Activated B cell treated with CpG ODN at 0.5 μM for 24 hours (primary cell): ENCODE data around the gene SETD9. TPM values are rescaled to one million over a fixed set of nuclear protein-coding genes. Genes with fewer than 3 reads are reported as not detected.

Experiments used
- ATAC-seq: fragments of 200-7000 bp; cut with Tn5 transposase; one replicate; pipeline ENCODE4 v1.10.0; 2021; ENCODE audit warnings: low read depth, mild to moderate bottlenecking, moderate library complexity
- CTCF ChIA-PET: fragments of 350-600 bp; sonication (Branson Sonifier 250); formaldehyde crosslinking; loops from one replicate; lab custom pipeline; 2021; ENCODE audit warnings: antibody characterized with exemption; lab: Charles Lee
- POLR2A ChIA-PET: fragments of 350-600 bp; sonication (Branson Sonifier 250); formaldehyde crosslinking; loops from one replicate; lab custom pipeline; 2021; ENCODE audit warnings: antibody characterized with exemption; lab: Charles Lee
- DNase-seq: peaks from one replicate; pipeline ENCODE4 v3.0.0; 2022
- H3K27ac Mint-ChIP-seq: one replicate; pipeline ENCODE4 v1.8.0; 2020; ENCODE audit warnings: mixed read lengths
- H3K27me3 Mint-ChIP-seq: one replicate; pipeline ENCODE4 v1.8.0; 2021; ENCODE audit warnings: mixed read lengths
- H3K36me3 Mint-ChIP-seq: one replicate; pipeline ENCODE4 v1.8.0; 2021; ENCODE audit warnings: low read depth, mixed read lengths
- H3K4me1 Mint-ChIP-seq: one replicate; pipeline ENCODE4 v1.8.0; 2021; ENCODE audit warnings: mixed read lengths
- H3K4me3 Mint-ChIP-seq: one replicate; pipeline ENCODE4 v1.8.0; 2020; ENCODE audit warnings: mild to moderate bottlenecking, mixed read lengths
- H3K9me3 Mint-ChIP-seq: one replicate; pipeline ENCODE4 v1.8.0; 2020; ENCODE audit warnings: mixed read lengths
- intact Hi-C: fragments of 100-400 bp; cut with micrococcal nuclease; formaldehyde crosslinking; loops from one replicate; pipeline ENCODE4 v1.15.1; 2024
- total RNA-seq: library from RNA; stranded (reverse); gene quantifications from 2 replicates; pipeline ENCODE4 v1.2.3, GENCODE V29; 2022
- TF ChIP-seq, protein P1 (sequence below): fragments of 200-600 bp; IDR thresholded peaks from one replicate; pipeline ENCODE4 v1.8.0; 2022; ENCODE audit warnings: antibody characterized with exemption, mild to moderate bottlenecking

Gene SETD9
- total RNA-seq, 1 donor from 2014 or later = 3.4 TPM

DNA sequence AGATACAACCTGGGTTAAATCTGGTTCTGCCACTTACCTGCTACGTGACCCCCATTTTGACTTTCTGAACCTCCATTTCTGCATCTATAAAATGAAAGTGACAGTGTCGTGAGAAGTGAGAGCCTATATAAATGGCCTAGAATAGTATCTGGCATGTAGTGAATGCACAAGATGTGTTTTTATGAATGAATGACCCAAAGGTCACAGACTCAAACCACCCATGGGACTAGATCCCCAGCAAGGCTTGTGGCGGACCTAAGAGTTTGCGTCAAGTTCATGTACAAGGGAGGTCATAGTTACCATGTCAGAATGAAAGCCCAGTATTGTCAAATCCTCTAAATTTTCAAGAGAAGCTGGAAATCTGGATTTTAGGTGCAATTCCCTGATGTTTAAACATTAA is 11.2 kb upstream of the SETD9 start:
- TF ChIP-seq, protein P1, sequence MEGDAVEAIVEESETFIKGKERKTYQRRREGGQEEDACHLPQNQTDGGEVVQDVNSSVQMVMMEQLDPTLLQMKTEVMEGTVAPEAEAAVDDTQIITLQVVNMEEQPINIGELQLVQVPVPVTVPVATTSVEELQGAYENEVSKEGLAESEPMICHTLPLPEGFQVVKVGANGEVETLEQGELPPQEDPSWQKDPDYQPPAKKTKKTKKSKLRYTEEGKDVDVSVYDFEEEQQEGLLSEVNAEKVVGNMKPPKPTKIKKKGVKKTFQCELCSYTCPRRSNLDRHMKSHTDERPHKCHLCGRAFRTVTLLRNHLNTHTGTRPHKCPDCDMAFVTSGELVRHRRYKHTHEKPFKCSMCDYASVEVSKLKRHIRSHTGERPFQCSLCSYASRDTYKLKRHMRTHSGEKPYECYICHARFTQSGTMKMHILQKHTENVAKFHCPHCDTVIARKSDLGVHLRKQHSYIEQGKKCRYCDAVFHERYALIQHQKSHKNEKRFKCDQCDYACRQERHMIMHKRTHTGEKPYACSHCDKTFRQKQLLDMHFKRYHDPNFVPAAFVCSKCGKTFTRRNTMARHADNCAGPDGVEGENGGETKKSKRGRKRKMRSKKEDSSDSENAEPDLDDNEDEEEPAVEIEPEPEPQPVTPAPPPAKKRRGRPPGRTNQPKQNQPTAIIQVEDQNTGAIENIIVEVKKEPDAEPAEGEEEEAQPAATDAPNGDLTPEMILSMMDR = no peak
- Mint-ChIP-seq H3K36me3 (peaks cover 36% of the 10 kb centered on the region), H3K4me1 (peaks cover 5% of the 10 kb centered on the region), H3K9me3 (no peaks in the 10 kb centered on the region), H3K27ac (no peak overlapping the region), H3K27me3 (no peaks in the 10 kb centered on the region), H3K4me3 (no peak overlapping the region)
- ATAC-seq (no peak), DNase-seq (no peak)
- ChIA-PET CTCF (interaction anchor here (1.6 kb wide), 1 partner anchor 628 kb away, joined by 6 read pairs; no protein-coding TSS in a partner anchor), POLR2A (interaction anchor here (0.7 kb wide), 2 partner anchors 609 to 1603 kb away, joined by 3 to 6 read pairs; no protein-coding TSS in a partner anchor)
- intact Hi-C loops = no loop called here

DNA sequence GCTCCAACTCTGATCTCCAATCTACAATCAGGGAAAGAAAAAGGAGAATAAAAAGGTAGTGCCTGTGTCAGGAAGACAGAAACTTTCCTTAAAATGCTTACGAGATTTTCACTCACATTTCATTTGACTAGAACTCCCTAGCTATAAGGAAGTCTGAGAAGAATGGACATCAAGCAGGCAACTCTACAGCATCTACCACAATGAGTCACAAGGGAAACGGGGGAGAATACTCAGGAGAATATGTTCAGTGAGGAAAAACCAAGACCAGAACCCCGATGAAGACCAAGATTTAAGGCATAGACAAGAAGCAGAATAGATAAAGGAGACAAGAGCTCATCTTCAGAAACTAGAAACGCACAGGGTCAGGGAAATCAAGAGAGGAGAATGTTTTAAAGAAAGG is 9.0 kb upstream of the SETD9 start:
- TF ChIP-seq, protein P1 = no peak
- CTCF ChIA-PET = interaction anchor here (0.7 to 5.1 kb wide), 14 partner anchors 9 to 647 kb away, joined by 3 to 65 read pairs (median 3); partner anchors contain the start of gene SETD9
- ATAC-seq (peak; percentile 58), DNase-seq (no peak)
- intact Hi-C loops = loop anchor here (1.0 to 10.0 kb wide), 4 partner anchors 274 to 1726 kb away; partner anchors contain the start of genes CDC20B and GPBP1
- H3K4me3 Mint-ChIP-seq = no peak overlapping the region
- peaks cover 16% of the 10 kb centered on the region for H3K36me3 Mint-ChIP-seq
- POLR2A ChIA-PET = interaction anchor here (0.9 to 2.0 kb wide), 2 partner anchors 51 to 273 kb away, joined by 3 to 6 read pairs; partner anchors contain the start of gene GPBP1
- no peaks in the 10 kb centered on the region for H3K9me3 Mint-ChIP-seq
- H3K4me1 Mint-ChIP-seq = no peaks in the 10 kb centered on the region
- no peak overlapping the region for H3K27ac Mint-ChIP-seq
- no peaks in the 10 kb centered on the region for H3K27me3 Mint-ChIP-seq

DNA sequence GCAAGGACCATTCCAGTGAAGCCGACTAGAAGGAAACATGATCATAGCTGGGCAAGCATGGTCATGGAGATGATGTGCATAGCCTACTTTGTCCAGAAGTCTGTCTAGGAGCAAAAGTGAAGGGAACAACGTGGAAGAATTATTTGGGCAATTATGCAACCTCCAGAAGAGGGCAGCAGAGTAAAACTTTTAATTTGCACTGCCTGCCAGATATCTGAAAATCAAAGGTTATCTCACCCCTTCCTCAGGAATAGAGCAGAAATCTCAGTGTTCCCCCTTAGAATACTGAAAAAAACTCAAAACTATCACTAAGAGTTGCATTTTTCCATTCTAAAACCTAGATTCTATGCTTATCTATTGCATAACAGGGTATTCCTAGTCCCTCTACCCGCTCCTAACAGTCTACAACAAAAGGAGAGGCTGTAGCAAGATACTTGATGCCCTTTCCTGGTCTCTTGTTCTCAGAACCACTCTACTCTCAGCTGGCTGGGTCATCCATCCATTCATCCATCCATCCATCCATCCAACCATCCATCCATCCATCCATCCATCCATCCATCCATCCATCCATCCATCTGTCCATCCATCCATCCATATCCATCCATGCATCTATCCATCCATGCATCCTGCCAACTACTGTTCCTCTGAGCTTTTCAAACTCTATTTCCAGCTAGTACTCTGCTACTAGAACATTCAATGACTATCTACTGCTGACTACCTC is 8.4 kb upstream of the SETD9 start:
- Mint-ChIP-seq H3K4me1 (no peaks in the 10 kb centered on the region), H3K27me3 (no peaks in the 10 kb centered on the region), H3K27ac (no peak overlapping the region), H3K36me3 (peaks cover 12% of the 10 kb centered on the region), H3K9me3 (no peaks in the 10 kb centered on the region), H3K4me3 (no peak overlapping the region)
- ChIA-PET POLR2A (interaction anchor here (0.9 to 2.0 kb wide), 3 partner anchors 9 to 273 kb away, joined by 3 to 6 read pairs (median 3); partner anchors contain the start of genes GPBP1 and SETD9), CTCF (interaction anchor here (0.9 to 5.1 kb wide), 11 partner anchors 8 to 630 kb away, joined by 3 to 65 read pairs (median 5); partner anchors contain the start of gene SETD9)
- DNase-seq = no peak
- TF ChIP-seq, protein P1 = peak; percentile 10
- peak; percentile 68 for ATAC-seq
- intact Hi-C loops = loop anchor here (1.0 to 10.0 kb wide), 9 partner anchors 8 to 1726 kb away; partner anchors contain the start of genes CDC20B, GPBP1, PLK2 and SETD9

DNA sequence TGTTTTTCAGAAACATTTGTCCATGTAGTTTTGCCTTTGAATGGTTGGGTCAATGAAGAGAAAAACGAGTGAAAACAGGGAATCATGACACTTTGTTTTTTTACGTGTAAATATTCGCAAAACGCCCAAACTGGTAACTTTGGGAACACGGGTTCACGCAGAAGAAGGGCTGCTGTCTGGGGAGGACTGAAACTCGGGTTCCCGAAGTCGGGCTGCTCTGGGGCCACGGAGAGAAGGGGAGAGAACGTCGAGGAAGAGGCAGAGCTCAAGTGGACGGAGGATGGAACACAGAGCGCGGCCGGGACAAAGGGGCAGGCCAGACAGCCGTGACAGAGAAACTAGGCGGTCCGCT is 478 bp upstream of the SETD9 start:
- ChIA-PET POLR2A (interaction anchor here (0.6 to 3.1 kb wide), 7 partner anchors 21 to 1599 kb away, joined by 3 to 43 read pairs (median 3); partner anchors contain the start of genes GPBP1 and PLK2), CTCF (interaction anchor here (1.3 kb wide), 1 partner anchor 9 kb away, joined by 5 read pairs; no protein-coding TSS in a partner anchor)
- Mint-ChIP-seq H3K27me3 (no peaks in the 10 kb centered on the region), H3K9me3 (peaks cover 4% of the 10 kb centered on the region), H3K4me3 (peak overlapping the region; percentile 96), H3K4me1 (peaks cover 20% of the 10 kb centered on the region), H3K27ac (peak overlapping the region; percentile 88), H3K36me3 (peaks cover 10% of the 10 kb centered on the region)
- DNase-seq = no peak
- TF ChIP-seq, protein P1 = no peak
- intact Hi-C loops = loop anchor here (1.0 to 10.0 kb wide), 8 partner anchors 8 to 1734 kb away; partner anchors contain the start of genes CDC20B, DHX29, MIER3 and MTREX
- ATAC-seq = peak; percentile 12
